HFFc6 (cell line): ENCODE data around the gene SLX4. TPM values are rescaled to one million over a fixed set of nuclear protein-coding genes. Genes with fewer than 3 reads are reported as not detected.
"Not testable (repeated sequence)": the region's sequence is repeated elsewhere in the genome, so short reads cannot be mapped to it uniquely, and the experiment has no call there.

Experiments used
- DNase-seq: peaks from one replicate; pipeline ENCODE4 v3.0.0-alpha.2; 2018
- H3K27ac Mint-ChIP-seq: 2 replicates; pipeline ENCODE4 v1.8.0; 2020; ENCODE audit warnings: mild to moderate bottlenecking, mixed read lengths
- H3K27me3 Mint-ChIP-seq: 2 replicates; pipeline ENCODE4 v1.8.0; 2021; ENCODE audit warnings: mild to moderate bottlenecking, moderate library complexity, mixed read lengths; ENCODE audit not compliant: insufficient read depth
- H3K36me3 Mint-ChIP-seq: 2 replicates; pipeline ENCODE4 v1.8.0; 2021; ENCODE audit warnings: low read depth, mixed read lengths
- H3K4me1 Mint-ChIP-seq: 2 replicates; pipeline ENCODE4 v1.8.0; 2020; ENCODE audit warnings: low read depth, mixed read lengths
- H3K4me3 Mint-ChIP-seq: 2 replicates; pipeline ENCODE4 v1.8.0; 2020; ENCODE audit warnings: mild to moderate bottlenecking, moderate library complexity, mixed read lengths
- H3K9me3 Mint-ChIP-seq: 2 replicates; pipeline ENCODE4 v1.8.0; 2020; ENCODE audit warnings: mild to moderate bottlenecking, mixed read lengths
- long read RNA-seq: library from polyadenylated mRNA; unstranded; transcript quantifications from one replicate; pipeline ENCODE4 v2.0.0, GENCODE V29; 2019
- total RNA-seq, 6 experiments: library from RNA; stranded (reverse); fragmentation: NEBNext Ultra II Directional; extraction: Animal tissue kit (Norgen Biotek cat#: 25700); gene quantifications; 2 replicates in 1 of 6; 3 replicates in 5 of 6; pipeline ENCODE4 v1.2.3, GENCODE V29; 2021
- TF ChIP-seq, protein P1 (sequence below): fragments of 200-600 bp; sonication (generic); IDR thresholded peaks from 2 replicates; pipeline ENCODE4 v1.5.0; 2021; ENCODE audit warnings: antibody characterized with exemption, mild to moderate bottlenecking

SLX4 gene, protein sequence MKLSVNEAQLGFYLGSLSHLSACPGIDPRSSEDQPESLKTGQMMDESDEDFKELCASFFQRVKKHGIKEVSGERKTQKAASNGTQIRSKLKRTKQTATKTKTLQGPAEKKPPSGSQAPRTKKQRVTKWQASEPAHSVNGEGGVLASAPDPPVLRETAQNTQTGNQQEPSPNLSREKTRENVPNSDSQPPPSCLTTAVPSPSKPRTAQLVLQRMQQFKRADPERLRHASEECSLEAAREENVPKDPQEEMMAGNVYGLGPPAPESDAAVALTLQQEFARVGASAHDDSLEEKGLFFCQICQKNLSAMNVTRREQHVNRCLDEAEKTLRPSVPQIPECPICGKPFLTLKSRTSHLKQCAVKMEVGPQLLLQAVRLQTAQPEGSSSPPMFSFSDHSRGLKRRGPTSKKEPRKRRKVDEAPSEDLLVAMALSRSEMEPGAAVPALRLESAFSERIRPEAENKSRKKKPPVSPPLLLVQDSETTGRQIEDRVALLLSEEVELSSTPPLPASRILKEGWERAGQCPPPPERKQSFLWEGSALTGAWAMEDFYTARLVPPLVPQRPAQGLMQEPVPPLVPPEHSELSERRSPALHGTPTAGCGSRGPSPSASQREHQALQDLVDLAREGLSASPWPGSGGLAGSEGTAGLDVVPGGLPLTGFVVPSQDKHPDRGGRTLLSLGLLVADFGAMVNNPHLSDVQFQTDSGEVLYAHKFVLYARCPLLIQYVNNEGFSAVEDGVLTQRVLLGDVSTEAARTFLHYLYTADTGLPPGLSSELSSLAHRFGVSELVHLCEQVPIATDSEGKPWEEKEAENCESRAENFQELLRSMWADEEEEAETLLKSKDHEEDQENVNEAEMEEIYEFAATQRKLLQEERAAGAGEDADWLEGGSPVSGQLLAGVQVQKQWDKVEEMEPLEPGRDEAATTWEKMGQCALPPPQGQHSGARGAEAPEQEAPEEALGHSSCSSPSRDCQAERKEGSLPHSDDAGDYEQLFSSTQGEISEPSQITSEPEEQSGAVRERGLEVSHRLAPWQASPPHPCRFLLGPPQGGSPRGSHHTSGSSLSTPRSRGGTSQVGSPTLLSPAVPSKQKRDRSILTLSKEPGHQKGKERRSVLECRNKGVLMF (N-terminal part only)
- total RNA-seq: 1 to 10 TPM; 6.8 to 8.2 (median 7.2) TPM
- long read RNA-seq, partial matches to known transcripts: 0 of 1 reads
- long read RNA-seq, other reads (novel, unspliced or antisense): 1 of 1 reads

GRCh38 chr16:3611146-3611975 is at the start of gene SLX4:
Gene SLX4 (minus strand): TSS chr16:3611606. CDS start chr16:3608964, 2,642 bp downstream.
- peak; percentile 78 for DNase-seq
- Mint-ChIP-seq H3K27ac (peak within 1 kb of the TSS; percentile 88), H3K9me3 (no peaks in the 10 kb centered on the region), H3K27me3 (no peaks in the 10 kb centered on the region; the same call in none of the 2 replicates), H3K4me1 (peaks cover 37% of the 10 kb centered on the region), H3K36me3 (peaks cover 34% of the 10 kb centered on the region), H3K4me3 (peak within 1 kb of the TSS; percentile 99)
- TF ChIP-seq, protein P1, sequence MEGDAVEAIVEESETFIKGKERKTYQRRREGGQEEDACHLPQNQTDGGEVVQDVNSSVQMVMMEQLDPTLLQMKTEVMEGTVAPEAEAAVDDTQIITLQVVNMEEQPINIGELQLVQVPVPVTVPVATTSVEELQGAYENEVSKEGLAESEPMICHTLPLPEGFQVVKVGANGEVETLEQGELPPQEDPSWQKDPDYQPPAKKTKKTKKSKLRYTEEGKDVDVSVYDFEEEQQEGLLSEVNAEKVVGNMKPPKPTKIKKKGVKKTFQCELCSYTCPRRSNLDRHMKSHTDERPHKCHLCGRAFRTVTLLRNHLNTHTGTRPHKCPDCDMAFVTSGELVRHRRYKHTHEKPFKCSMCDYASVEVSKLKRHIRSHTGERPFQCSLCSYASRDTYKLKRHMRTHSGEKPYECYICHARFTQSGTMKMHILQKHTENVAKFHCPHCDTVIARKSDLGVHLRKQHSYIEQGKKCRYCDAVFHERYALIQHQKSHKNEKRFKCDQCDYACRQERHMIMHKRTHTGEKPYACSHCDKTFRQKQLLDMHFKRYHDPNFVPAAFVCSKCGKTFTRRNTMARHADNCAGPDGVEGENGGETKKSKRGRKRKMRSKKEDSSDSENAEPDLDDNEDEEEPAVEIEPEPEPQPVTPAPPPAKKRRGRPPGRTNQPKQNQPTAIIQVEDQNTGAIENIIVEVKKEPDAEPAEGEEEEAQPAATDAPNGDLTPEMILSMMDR: no peak

- DNase-seq: no peak
- H3K36me3 Mint-ChIP-seq: peaks cover 24% of the 10 kb centered on the region
- H3K4me1 Mint-ChIP-seq: no peaks in the 10 kb centered on the region; the same call in 1 of the 2 replicates
- no peak overlapping the region for H3K4me3 Mint-ChIP-seq
- H3K9me3 Mint-ChIP-seq: no peaks in the 10 kb centered on the region
- no peak overlapping the region for H3K27ac Mint-ChIP-seq
- H3K27me3 Mint-ChIP-seq: peaks cover 5% of the 10 kb centered on the region; the same call in 1 of the 2 replicates
- TF ChIP-seq, protein P1: no peak
Measured at GRCh38 chr16:3659251-3659650, 47.8 kb upstream of the SLX4 start.

GRCh38 chr16:3656491-3657468 is 45.4 kb upstream of the SLX4 start:
- no peak overlapping the region for H3K4me3 Mint-ChIP-seq
- peaks cover 3% of the 10 kb centered on the region; the same call in 1 of the 2 replicates for H3K27me3 Mint-ChIP-seq
- TF ChIP-seq, protein P1: no peak
- H3K9me3 Mint-ChIP-seq: no peaks in the 10 kb centered on the region
- peaks cover 24% of the 10 kb centered on the region for H3K36me3 Mint-ChIP-seq
- DNase-seq: no peak
- no peak overlapping the region for H3K27ac Mint-ChIP-seq
- H3K4me1 Mint-ChIP-seq: no peaks in the 10 kb centered on the region; the same call in 1 of the 2 replicates

DNA sequence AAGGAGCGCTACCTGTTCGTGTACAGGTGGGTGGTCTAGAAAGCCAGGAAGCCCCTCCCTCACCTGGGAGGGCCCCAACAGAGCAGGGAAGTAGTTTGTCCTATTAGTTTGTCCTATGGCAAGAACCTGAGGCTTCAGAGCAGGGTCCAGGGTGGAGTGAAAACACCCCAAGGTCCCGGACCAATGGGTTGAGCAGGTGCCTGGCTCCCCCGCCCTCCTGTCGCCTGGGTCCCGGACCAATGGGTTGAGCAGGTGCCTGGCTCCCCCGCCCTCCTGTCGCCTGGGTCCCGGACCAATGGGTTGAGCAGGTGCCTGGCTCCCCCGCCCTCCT is 44.7 kb upstream of the SLX4 start:
- H3K9me3 Mint-ChIP-seq, H3K27me3 Mint-ChIP-seq, H3K4me3 Mint-ChIP-seq, DNase-seq, H3K27ac Mint-ChIP-seq, H3K4me1 Mint-ChIP-seq: not testable (repeated sequence)
- H3K36me3 Mint-ChIP-seq: peaks cover 27% of the 10 kb centered on the region
